Nephron progenitor cell (in vitro differentiated cells): Measurements from ENCODE around the gene NAA40.

ENCODE experiments used
- DNase-seq: peaks from one replicate; pipeline ENCODE4 v3.0.0; 2021
- H3K27ac Mint-ChIP-seq: 2 replicates; pipeline ENCODE4 v1.8.0; 2021; ENCODE audit warnings: mild to moderate bottlenecking, moderate library complexity, mixed read lengths
- H3K27me3 Mint-ChIP-seq: 2 replicates; pipeline ENCODE4 v1.8.0; 2021; ENCODE audit warnings: mild to moderate bottlenecking, low read depth, mixed read lengths; ENCODE audit not compliant: poor library complexity
- H3K36me3 Mint-ChIP-seq: 2 replicates; pipeline ENCODE4 v1.8.0; 2021; ENCODE audit warnings: low read depth, mixed read lengths
- H3K4me1 Mint-ChIP-seq: 2 replicates; pipeline ENCODE4 v1.8.0; 2021; ENCODE audit warnings: mixed read lengths
- H3K4me3 Mint-ChIP-seq: 2 replicates; pipeline ENCODE4 v1.8.0; 2021; ENCODE audit warnings: mild to moderate bottlenecking, moderate library complexity, mixed read lengths
- H3K9me3 Mint-ChIP-seq: 2 replicates; pipeline ENCODE4 v1.8.0; 2021; ENCODE audit warnings: mild to moderate bottlenecking, moderate library complexity, mixed read lengths
- CTCF ChIP-seq: fragments of 200-600 bp; sonication (generic); IDR thresholded peaks from 2 replicates; pipeline ENCODE4 v1.5.0; 2021; ENCODE audit warnings: antibody characterized with exemption

Gene NAA40

GRCh38 chr11:63909591-63910506, 29.0 kb upstream of the NAA40 start:
- peaks cover 17% of the 10 kb centered on the region for H3K36me3 Mint-ChIP-seq
- TF ChIP-seq CTCF = no peak
- peak; percentile 81 for DNase-seq
- no peaks in the 10 kb centered on the region for H3K27me3 Mint-ChIP-seq
- no peaks in the 10 kb centered on the region for H3K9me3 Mint-ChIP-seq
- H3K27ac Mint-ChIP-seq = peak overlapping the region; percentile 93
- H3K4me3 Mint-ChIP-seq = peak overlapping the region; percentile 68
- H3K4me1 Mint-ChIP-seq = peaks cover 87% of the 10 kb centered on the region

- Mint-ChIP-seq H3K4me3 (peak overlapping the region; percentile 22), H3K27me3 (no peaks in the 10 kb centered on the region), H3K36me3 (peaks cover 17% of the 10 kb centered on the region), H3K27ac (peak overlapping the region; percentile 97), H3K4me1 (peaks cover 85% of the 10 kb centered on the region), H3K9me3 (no peaks in the 10 kb centered on the region)
- TF ChIP-seq CTCF = no peak
- no peak for DNase-seq
These were observed 28.1 kb upstream of the NAA40 start for GRCh38 chr11:63910675-63911074.

GRCh38 chr11:63911440-63911839, 27.4 kb upstream of the NAA40 start:
- Mint-ChIP-seq H3K36me3 (peaks cover 17% of the 10 kb centered on the region), H3K4me1 (peaks cover 78% of the 10 kb centered on the region), H3K4me3 (no peak overlapping the region), H3K27ac (peak overlapping the region; percentile 36), H3K9me3 (no peaks in the 10 kb centered on the region), H3K27me3 (no peaks in the 10 kb centered on the region)
- peak; percentile 32 for DNase-seq
- TF ChIP-seq CTCF = no peak

- Mint-ChIP-seq H3K4me3 (no peak overlapping the region), H3K27ac (peak overlapping the region; percentile 97), H3K9me3 (no peaks in the 10 kb centered on the region), H3K4me1 (peaks cover 73% of the 10 kb centered on the region), H3K27me3 (no peaks in the 10 kb centered on the region), H3K36me3 (peaks cover 17% of the 10 kb centered on the region)
- no peak for DNase-seq
- TF ChIP-seq CTCF = no peak
These were observed 26.9 kb upstream of the NAA40 start for GRCh38 chr11:63911876-63912275.

GRCh38 chr11:63912678-63913077, 26.1 kb upstream of the NAA40 start:
- peak overlapping the region; percentile 97 for H3K27ac Mint-ChIP-seq
- no peaks in the 10 kb centered on the region for H3K27me3 Mint-ChIP-seq
- no peak for DNase-seq
- TF ChIP-seq CTCF = no peak
- H3K4me3 Mint-ChIP-seq = peak overlapping the region; percentile 32
- H3K9me3 Mint-ChIP-seq = no peaks in the 10 kb centered on the region
- H3K4me1 Mint-ChIP-seq = peaks cover 68% of the 10 kb centered on the region
- peaks cover 17% of the 10 kb centered on the region for H3K36me3 Mint-ChIP-seq
